PFSK-1 (cell line): ENCODE data around the gene COA8.

Source experiments
- FOXP2 ChIP-seq: optimal IDR thresholded peaks from 2 replicates; pipeline ENCODE3; 2011; ENCODE audit warnings: borderline replicate concordance, control low read depth, inconsistent platforms; ENCODE audit not compliant: insufficient read depth; ENCODE audit errors: extremely low read length, extremely low read depth
- POLR2AphosphoS5 ChIP-seq: IDR thresholded peaks from 2 replicates; pipeline ENCODE4 v1.6.1; 2012; ENCODE audit warnings: low read depth, mild to moderate bottlenecking, control low read depth, low read length, moderate library complexity
- REST ChIP-seq, 2 experiments: IDR thresholded peaks; 2 replicates each; pipeline versions ENCODE4 v1.6.1 to v1.8.0; 2011 to 2012; ENCODE audit warnings: low read depth in 2 of 2, low read length in 2 of 2, control low read depth in 1 of 2, inconsistent platforms in 1 of 2, mild to moderate bottlenecking in 1 of 2, moderate library complexity in 1 of 2; ENCODE audit not compliant: insufficient read depth in 1 of 2
- SIN3A ChIP-seq: IDR thresholded peaks from 2 replicates; pipeline ENCODE4 v1.6.1; 2012; ENCODE audit warnings: mild to moderate bottlenecking, low read length, moderate library complexity, borderline replicate concordance; ENCODE audit not compliant: insufficient read depth
- TAF1 ChIP-seq: IDR thresholded peaks from 2 replicates; pipeline ENCODE4 v1.6.1; 2012; ENCODE audit warnings: low read length, control low read depth, borderline replicate concordance; ENCODE audit not compliant: insufficient read depth

COA8 gene

GRCh38 chr14:103547941-103548462 lies 14.8 kb upstream of the COA8 start:
- TF ChIP-seq SIN3A (no peak), TAF1 (no peak), FOXP2 (no peak), REST (IDR thresholded peaks at IDR 0.05; ENCODE audit: insufficient read depth in 1 of 2, low read depth in 2 of 2, low read length in 2 of 2) (no peak), POLR2AphosphoS5 (no peak)

GRCh38 chr14:103548463-103549351 lies 14.1 kb upstream of the COA8 start:
- TF ChIP-seq FOXP2 (no peak), POLR2AphosphoS5 (no peak), REST (IDR thresholded peaks at IDR 0.05; ENCODE audit: insufficient read depth in 1 of 2, low read depth in 2 of 2, low read length in 2 of 2) (no peak)

DNA sequence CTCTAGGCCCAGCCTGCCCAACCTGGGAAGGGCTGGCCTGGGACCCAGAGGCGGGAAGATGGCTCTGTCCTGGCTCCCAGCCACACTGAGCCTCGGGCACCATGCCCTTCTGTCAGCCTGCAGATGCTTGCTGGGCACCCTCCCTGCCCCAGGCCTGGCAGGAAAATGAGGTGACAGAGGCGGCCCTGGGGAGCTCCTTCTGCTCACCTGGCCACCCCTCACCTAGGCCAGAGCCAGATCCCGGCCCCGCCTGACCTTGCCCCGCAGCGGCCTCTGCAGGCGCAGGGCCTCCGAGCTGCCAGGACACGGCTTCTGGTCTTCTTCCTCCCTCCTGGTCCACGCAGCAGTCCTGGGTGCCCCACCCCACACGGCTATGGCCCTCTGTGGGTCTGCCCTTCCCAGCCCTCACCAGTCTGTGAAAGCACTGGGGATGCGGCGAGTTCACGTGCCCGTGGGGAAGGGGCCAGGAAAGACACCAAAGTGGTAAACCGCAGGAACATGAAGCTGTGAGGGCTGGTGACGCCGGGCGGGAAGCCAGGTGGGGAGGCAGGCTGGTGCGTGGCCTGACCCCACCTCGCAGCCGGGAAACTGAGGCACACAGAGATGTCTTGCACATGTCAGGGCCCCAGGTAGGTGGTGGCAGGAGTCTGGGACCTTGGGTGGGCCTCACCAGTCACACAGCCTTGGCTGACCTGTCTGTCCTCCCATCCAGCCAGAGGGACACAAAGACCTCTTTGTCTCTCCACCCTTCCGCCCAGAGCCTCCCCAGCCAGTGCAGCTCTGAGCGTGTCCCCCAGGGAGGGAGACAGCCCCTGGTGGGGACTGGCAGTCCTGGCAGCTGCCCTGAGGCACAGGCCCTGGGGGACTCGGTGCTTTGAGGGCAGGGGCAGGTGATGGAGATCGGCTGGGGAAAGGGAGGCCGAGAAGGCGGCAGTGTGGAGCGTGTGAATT lies 13.1 kb upstream of the COA8 start:
- no peak for TF ChIP-seq SIN3A
- TF ChIP-seq TAF1: no peak
- no peak for TF ChIP-seq FOXP2
- TF ChIP-seq REST (IDR thresholded peaks at IDR 0.05; ENCODE audit: insufficient read depth in 1 of 2, low read depth in 2 of 2, low read length in 2 of 2): no peak
- no peak for TF ChIP-seq POLR2AphosphoS5

GRCh38 chr14:103550451-103551337 lies 12.1 kb upstream of the COA8 start:
- TF ChIP-seq SIN3A (no peak), TAF1 (no peak), FOXP2 (no peak), REST (IDR thresholded peaks at IDR 0.05; ENCODE audit: insufficient read depth in 1 of 2, low read depth in 2 of 2, low read length in 2 of 2) (no peak), POLR2AphosphoS5 (no peak)
